ENCODE results near the gene ACP7.
"Not testable (repeated sequence)": the region's sequence is repeated elsewhere in the genome, so short reads cannot be mapped to it uniquely, and the experiment has no call there.

Gene ACP7

GRCh38 chr19:39083983-39084731 lies at the start of gene ACP7:
Gene ACP7 (plus strand): TSS chr19:39084368. CDS start chr19:39085270, 902 bp downstream.
- DNase-seq: no peak

DNA sequence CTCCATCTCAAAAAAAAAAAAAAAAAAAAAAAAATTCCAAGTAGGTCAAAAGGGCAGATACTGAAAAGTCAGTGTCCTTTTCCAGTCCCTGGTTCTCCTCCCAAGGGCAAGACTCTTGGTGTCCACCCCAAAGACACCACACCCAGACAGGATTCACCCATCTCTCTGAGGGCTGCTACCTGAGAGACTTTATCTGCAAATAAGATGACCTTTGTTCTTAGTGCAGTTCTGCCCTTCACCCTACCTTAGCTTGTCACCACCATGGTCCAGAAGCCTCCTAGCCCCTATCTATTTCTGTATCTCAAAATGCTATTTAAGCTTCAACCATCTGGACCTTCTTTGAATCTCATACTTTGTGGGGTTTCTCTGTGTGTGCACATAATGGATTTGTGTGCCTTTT lies 47.6 kb upstream of the ACP7 start:
- no peak for DNase-seq

DNA sequence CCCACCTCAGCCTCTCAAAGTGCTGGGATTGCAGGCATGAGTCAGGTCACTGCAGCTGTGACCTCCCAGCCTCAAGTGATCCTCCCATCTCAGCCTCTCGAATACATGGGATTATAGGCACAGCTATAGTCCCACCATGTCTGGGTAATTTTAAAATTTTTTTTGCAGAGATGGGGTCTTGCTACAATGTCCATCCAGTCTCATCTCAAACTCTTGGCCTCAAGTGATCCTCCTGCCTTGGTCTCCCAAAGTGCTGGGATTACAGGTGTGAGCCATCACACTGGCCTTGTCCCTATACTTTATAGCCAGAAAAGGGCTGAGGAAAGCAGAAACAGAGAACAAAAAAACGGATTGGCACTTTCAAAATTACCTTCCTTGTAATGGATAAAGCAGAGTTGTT lies 47.0 kb upstream of the ACP7 start:
- no peak for DNase-seq

GRCh38 chr19:39038098-39038497 lies 46.1 kb upstream of the ACP7 start:
- no peak for DNase-seq

DNA sequence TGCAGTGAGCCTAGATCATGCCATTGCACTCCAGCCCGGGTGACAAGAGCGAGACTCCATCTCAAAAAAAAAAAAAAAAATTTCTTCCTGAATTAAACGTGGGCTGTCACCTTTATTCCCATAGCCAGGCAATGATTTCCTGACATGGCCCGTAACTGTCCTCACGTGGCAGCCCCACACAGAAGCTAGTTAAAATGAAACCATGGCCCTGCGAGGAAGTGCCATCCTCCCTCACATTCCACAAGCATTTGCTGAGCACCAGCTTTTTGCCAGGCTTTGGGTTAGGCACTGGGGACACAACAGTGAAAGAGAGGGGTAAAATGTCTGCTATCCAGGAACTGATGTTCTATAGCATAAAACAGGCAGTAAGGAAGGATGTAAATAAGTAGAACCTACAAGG lies 38.7 kb upstream of the ACP7 start:
- no peak for DNase-seq

DNA sequence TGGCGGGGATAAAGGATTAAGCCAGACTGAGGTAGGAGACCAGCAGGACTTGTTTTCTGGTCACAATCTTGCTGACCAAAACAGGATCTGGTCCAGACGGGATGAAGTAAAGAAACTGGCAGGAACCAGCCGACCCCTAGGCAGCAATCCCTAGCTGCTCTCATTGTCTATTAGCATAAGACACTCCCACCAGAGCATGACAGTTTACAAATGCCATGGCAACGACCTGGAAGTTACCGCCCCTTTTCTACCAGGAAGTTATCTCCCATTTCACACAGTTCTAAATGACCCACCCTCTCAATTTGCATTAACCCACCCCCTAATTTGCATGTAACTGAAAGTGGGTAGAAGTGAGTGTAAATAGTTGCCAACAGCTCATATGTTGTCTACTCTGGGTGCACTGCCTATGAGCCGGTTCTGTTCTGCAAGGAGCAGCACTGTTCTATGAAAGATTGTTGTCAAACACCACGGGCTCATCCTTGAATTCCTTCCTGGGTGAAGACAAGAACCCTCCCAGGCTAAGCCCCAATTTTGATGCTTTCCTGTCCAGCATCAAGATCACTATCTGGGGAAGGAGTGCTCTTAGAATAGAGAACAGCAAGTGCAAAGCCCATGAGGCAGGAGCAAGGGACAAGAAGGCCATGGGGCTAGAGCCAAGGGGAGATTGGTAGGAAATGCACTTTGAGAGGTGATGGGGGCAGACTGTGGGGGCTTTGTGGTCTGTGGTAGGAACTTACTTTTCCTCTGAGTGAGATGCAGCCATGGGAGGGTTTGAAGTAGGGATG lies 37.9 kb upstream of the ACP7 start:
- DNase-seq: no peak

DNA sequence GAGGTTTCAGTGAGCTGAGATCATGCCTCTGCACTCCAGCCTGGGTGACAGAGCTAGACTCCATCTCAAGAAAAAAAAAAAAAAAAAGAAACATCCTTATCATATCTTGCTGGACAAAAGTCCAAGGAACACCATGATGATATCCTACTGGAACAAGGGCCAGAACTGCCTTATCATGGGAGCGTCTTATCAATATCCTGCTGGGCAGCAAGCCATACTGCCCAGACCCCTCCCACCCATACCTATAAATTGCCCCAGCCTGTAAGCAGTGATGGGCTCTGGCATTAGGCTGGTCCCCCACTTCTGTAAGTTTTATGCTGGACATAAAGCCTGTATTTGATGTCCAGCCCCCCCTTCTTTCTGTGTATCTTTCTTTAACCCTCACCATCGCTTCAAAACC lies 37.1 kb upstream of the ACP7 start:
- DNase-seq: no peak

- no peak for DNase-seq
These were observed 31.9 kb upstream of the ACP7 start for GRCh38 chr19:39052243-39052746.

DNA sequence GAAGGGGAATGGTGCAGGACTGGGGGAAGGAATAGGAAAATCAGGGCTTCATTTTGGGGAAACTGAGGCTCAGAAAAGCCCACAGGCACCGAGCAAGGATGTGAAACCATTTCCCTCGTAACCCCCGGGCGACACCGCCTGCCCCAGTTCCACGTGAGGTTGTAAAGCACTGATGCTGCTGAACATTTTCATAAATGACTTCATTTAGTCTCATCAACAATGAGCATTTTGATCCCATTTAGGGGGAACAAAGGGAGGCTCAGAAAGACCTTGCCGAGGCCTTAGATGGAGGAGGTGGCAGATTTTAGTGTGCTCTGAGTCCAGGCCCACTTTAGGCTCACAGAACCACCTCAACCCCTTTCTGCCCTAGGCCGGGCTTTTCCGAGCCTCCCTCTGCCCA lies 31.3 kb upstream of the ACP7 start:
- no peak for DNase-seq

- no peak for DNase-seq
These were observed 30.7 kb upstream of the ACP7 start for GRCh38 chr19:39053276-39054090.

- DNase-seq: no peak
These were observed 30.1 kb upstream of the ACP7 start for GRCh38 chr19:39054091-39054470.

- no peak for DNase-seq
These were observed 26.6 kb upstream of the ACP7 start for GRCh38 chr19:39057615-39058014.

DNA sequence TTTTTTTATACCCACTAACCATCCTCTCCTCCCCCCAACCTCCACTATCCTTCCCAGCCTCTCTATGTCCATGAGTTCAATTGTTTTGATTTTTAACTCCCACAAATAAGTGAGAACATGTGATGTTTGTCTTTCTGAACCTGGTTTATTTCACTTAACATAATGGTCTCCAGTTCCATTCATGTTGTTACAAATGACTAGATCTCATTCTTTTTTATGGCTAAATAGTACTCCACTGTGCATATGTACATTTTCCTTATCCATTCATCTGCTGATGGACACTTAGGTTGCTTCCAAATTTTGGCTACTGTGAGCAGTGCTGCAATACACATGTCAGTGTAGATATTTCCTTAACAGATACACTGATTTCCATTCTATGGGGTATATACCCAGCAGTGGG lies 24.9 kb upstream of the ACP7 start:
- no peak for DNase-seq

GRCh38 chr19:39060171-39060570 lies 24.0 kb upstream of the ACP7 start:
- no peak for DNase-seq

GRCh38 chr19:39064405-39064804 lies 19.8 kb upstream of the ACP7 start:
- DNase-seq: no peak

GRCh38 chr19:39065928-39066327 lies 18.2 kb upstream of the ACP7 start:
- DNase-seq: no peak

GRCh38 chr19:39067104-39067503 lies 17.1 kb upstream of the ACP7 start:
- no peak for DNase-seq

DNA sequence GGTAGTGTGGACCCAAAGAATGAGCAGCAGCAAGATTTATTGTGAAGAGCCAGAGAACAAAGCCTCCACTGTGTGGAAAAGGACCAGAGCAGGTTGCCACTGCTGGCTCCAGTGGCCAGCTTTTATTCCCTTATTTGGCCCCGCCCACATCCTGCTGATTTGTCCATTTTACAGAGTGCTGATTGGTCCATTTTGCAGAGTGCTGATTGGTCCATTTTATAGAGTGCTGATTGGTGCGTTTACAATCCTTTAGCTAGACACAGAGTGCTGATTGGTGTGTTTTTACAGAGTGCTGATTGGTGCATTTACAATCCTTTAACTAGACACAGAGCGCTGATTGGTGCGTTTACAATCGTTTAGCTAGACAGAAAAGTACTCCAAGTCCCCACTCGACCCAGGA lies 15.9 kb upstream of the ACP7 start:
- not testable (repeated sequence) for DNase-seq

GRCh38 chr19:39070888-39071287 lies 13.3 kb upstream of the ACP7 start:
- no peak for DNase-seq

DNA sequence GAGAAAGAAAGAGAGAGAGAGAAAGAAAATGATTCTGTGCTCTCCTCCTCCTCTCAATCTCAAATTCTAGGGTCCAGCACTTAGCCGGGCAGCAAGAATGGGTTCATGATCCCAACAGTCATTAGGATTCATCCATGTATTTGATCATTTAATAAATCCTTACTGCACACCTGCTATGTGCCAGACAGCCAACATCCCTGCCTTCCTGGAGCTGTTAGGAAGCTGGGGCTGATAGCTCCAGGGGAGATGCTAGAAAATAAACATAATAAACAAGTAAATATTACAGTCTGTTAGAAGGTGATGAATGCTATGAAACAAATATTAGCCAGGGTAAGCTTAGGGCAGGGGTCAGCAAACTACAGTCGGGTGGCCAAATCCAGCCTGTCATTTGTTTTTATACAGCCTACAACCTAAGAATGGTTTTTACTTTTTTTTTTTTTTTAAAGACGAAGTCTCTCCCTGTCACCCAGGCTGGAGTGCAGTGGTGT lies 9.9 kb upstream of the ACP7 start:
- no peak for DNase-seq

DNA sequence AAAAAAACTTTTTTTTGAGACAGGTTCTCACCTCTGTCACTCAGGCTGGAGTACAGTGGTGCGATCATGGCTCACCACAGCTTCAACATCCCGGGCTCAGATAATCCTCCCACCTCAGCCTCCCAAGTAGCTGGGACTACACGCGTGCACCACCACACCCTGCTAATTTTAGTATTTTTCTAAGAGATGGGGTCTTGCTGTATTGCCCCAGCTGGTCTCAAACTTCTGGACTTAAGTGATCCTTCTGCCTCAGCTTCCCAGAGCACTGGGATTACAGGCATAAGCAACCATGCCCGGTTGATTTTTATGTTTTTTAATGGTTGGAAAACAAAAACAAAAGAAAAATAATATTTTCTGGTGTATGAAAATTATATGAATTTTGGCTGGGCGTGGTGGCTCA lies 9.2 kb upstream of the ACP7 start:
- DNase-seq: no peak

GRCh38 chr19:39077323-39077722 lies 6.8 kb upstream of the ACP7 start:
- no peak for DNase-seq

Data from DMS79 (cell line).